Neuronal stem cell (in vitro differentiated cells): ENCODE results near the gene MEGF6.
"Not testable (repeated sequence)": the region's sequence is repeated elsewhere in the genome, so short reads cannot be mapped to it uniquely, and the experiment has no call there.

Experiments
- DNase-seq: peaks from one replicate; pipeline ENCODE4 v3.0.0-alpha.2; 2013; ENCODE audit warnings: low spot score
- H2AFZ ChIP-seq: one replicate; pipeline ENCODE4 v1.6.1; 2013; ENCODE audit warnings: mild to moderate bottlenecking, low read length, inconsistent platforms
- H2AK5ac ChIP-seq: 2 replicates; pipeline ENCODE4 v1.6.1; 2013; ENCODE audit warnings: low read depth, mild to moderate bottlenecking, inconsistent platforms, low read length, moderate library complexity, mixed read lengths
- H2BK120ac ChIP-seq: 2 replicates; pipeline ENCODE4 v1.6.1; 2013; ENCODE audit warnings: low read depth, mild to moderate bottlenecking, inconsistent platforms, low read length, moderate library complexity, mixed read lengths
- H2BK12ac ChIP-seq: one replicate; pipeline ENCODE4 v1.6.1; 2013; ENCODE audit warnings: low read length, inconsistent platforms
- H2BK15ac ChIP-seq: 2 replicates; pipeline ENCODE4 v1.6.1; 2013; ENCODE audit warnings: mild to moderate bottlenecking, low read length, inconsistent platforms, mixed read lengths
- H2BK5ac ChIP-seq: one replicate; pipeline ENCODE4 v1.6.1; 2013; ENCODE audit warnings: inconsistent platforms, mild to moderate bottlenecking, low read length, moderate library complexity
- H3K14ac ChIP-seq: one replicate; pipeline ENCODE4 v1.6.1; 2013; ENCODE audit warnings: low read length, inconsistent platforms
- H3K18ac ChIP-seq: 2 replicates; pipeline ENCODE4 v1.6.1; 2013; ENCODE audit warnings: low read length, inconsistent platforms
- H3K23ac ChIP-seq: 2 replicates; pipeline ENCODE4 v1.6.1; 2013; ENCODE audit warnings: low read depth, mild to moderate bottlenecking, mixed read lengths, low read length, inconsistent platforms; ENCODE audit not compliant: poor library complexity
- H3K27ac ChIP-seq: replicated peaks from 3 replicates; pipeline ENCODE4 v1.5.1; 2013; ENCODE audit warnings: low read length, inconsistent platforms
- H3K27me3 ChIP-seq, 3 experiments: 2 replicates each; pipeline ENCODE4 v1.6.1; 2013; ENCODE audit warnings: low read length in 3 of 3, mild to moderate bottlenecking in 2 of 3, inconsistent platforms in 1 of 3, low read depth in 1 of 3, mixed read lengths in 1 of 3, moderate library complexity in 1 of 3; ENCODE audit not compliant: control insufficient read depth in 3 of 3, insufficient read depth in 3 of 3
- H3K36me3 ChIP-seq, 2 donors: replicated peaks in 1 of 2; 2 replicates each; pipeline ENCODE4 v1.6.1; 2013; ENCODE audit warnings: low read length in 2 of 2; ENCODE audit not compliant: control insufficient read depth in 2 of 2, insufficient read depth in 2 of 2
- H3K4ac ChIP-seq: 2 replicates; pipeline ENCODE4 v1.6.1; 2013; ENCODE audit warnings: inconsistent platforms, mild to moderate bottlenecking, low read length, moderate library complexity
- H3K4me1 ChIP-seq, 2 donors: 1 replicate in 1 of 2; 2 replicates in 1 of 2; pipeline ENCODE4 v1.6.1; 2013; ENCODE audit warnings: low read length in 2 of 2, low read depth in 1 of 2; ENCODE audit not compliant: control insufficient read depth in 2 of 2, insufficient read depth in 1 of 2
- H3K4me2 ChIP-seq: one replicate; pipeline ENCODE4 v1.6.1; 2013; ENCODE audit warnings: mild to moderate bottlenecking, low read length, inconsistent platforms; ENCODE audit not compliant: insufficient read depth, poor library complexity, severe bottlenecking
- H3K4me3 ChIP-seq, 2 donors: 2 replicates each; pipeline ENCODE4 v1.5.1; 2013; ENCODE audit warnings: low read length in 2 of 2, mild to moderate bottlenecking in 2 of 2, inconsistent platforms in 1 of 2, moderate library complexity in 1 of 2
- H3K79me1 ChIP-seq: one replicate; pipeline ENCODE4 v1.6.1; 2013; ENCODE audit warnings: low read depth, mild to moderate bottlenecking, inconsistent platforms, low read length, moderate library complexity
- H3K9ac ChIP-seq: one replicate; pipeline ENCODE4 v1.6.1; 2013; ENCODE audit warnings: mild to moderate bottlenecking, low read depth, low read length, inconsistent platforms; ENCODE audit not compliant: poor library complexity
- H3K9me3 ChIP-seq, 2 donors: replicated peaks in 1 of 2; 2 replicates each; pipeline versions ENCODE3 to v1.6.1; 2013; ENCODE audit warnings: low read length in 2 of 2, mild to moderate bottlenecking in 2 of 2, inconsistent platforms in 1 of 2, low read depth in 1 of 2, mixed read lengths in 1 of 2, moderate library complexity in 1 of 2; ENCODE audit not compliant: control insufficient read depth in 2 of 2, insufficient read depth in 1 of 2
- H4K8ac ChIP-seq: one replicate; pipeline ENCODE4 v1.6.1; 2013; ENCODE audit warnings: low read depth, mild to moderate bottlenecking, inconsistent platforms, low read length, moderate library complexity
- H4K91ac ChIP-seq: one replicate; pipeline ENCODE4 v1.6.1; 2013; ENCODE audit warnings: low read length, low read depth, mild to moderate bottlenecking, inconsistent platforms; ENCODE audit not compliant: poor library complexity
- WGBS, 2 donors: extraction: QIAGEN DNeasy Blood & Tissue Kit; methylation state at CpG; one replicate each; pipeline ENCODE4 v1.1.7; 2013; ENCODE audit warnings: missing lambda C conversion rate in 2 of 2, mixed read lengths in 1 of 2; ENCODE audit not compliant: insufficient read length in 2 of 2, insufficient replicate concordance in 1 of 2; ENCODE audit errors: extremely low coverage in 2 of 2; 5-methylcytosine and 5-hydroxymethylcytosine counted together

Gene MEGF6

GRCh38 chr1:3577711-3578432 is 33.4 kb downstream of the MEGF6 start:
- Histone ChIP-seq H2BK5ac (no peak overlapping the region), H3K18ac (peak overlapping the region; percentile 80), H3K36me3 (peaks cover 0 to under 1% of the 10 kb centered on the region in 2 donors), H3K14ac (peak overlapping the region; percentile 71), H4K8ac (no peak overlapping the region), H4K91ac (no peak overlapping the region), H2BK120ac (no peak overlapping the region), H3K4me3 (peak overlapping the region in 1 of 2 donors; percentile 30), H3K27me3 (no peaks in the 10 kb centered on the region), H3K4me2 (no peak overlapping the region), H3K79me1 (peaks cover 10% of the 10 kb centered on the region), H3K4me1 (peaks cover 0 to 1% of the 10 kb centered on the region in 2 donors), H2AFZ (no peak overlapping the region), H3K9me3 (peaks cover 0 to 2% of the 10 kb centered on the region in 2 donors), H2BK15ac (no peak overlapping the region), H3K4ac (no peak overlapping the region), H2BK12ac (no peak overlapping the region), H2AK5ac (no peak overlapping the region), H3K23ac (peak overlapping the region; percentile 20), H3K9ac (peak overlapping the region; percentile 60), H3K27ac (no peak overlapping the region)
- no CpG with 5 or more reads among the region's 27 CpGs for WGBS, 2 donors
- no peak for DNase-seq

DNA sequence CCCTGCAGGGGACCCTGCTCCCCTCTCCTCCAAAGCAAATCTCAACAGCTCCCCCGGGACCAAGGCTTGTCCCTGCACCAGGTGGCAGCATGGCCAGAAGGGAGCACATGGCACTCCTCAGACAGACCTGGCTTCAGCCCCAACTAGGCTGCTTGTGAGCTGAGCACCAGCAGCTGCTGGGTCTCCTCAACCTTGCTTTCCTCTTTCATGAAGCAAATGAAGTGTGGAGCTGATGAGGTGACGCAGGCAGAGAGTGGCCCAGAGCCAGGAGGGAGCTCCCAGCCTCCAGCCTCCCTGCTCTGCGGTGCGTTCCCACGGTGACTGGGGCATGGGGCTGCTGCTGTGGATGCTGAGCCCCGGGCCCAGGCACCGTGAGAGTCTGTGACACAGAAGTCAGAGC is 34.0 kb downstream of the MEGF6 start:
- DNase-seq: no peak
- H2BK15ac ChIP-seq: no peak overlapping the region

GRCh38 chr1:3575993-3576392 is 35.3 kb downstream of the MEGF6 start:
- H4K91ac ChIP-seq: no peak overlapping the region
- no peak overlapping the region for H2BK120ac ChIP-seq
- H3K36me3 ChIP-seq: peaks cover 8 to 9% of the 10 kb centered on the region in 2 donors
- H2BK15ac ChIP-seq: no peak overlapping the region
- H3K18ac ChIP-seq: no peak overlapping the region
- no peak overlapping the region for H3K4me2 ChIP-seq
- DNase-seq: no peak
- H4K8ac ChIP-seq: no peak overlapping the region
- no peak overlapping the region for H3K4ac ChIP-seq
- H3K9me3 ChIP-seq: peaks cover 0 to 2% of the 10 kb centered on the region in 2 donors
- H3K27ac ChIP-seq: no peak overlapping the region
- H2BK12ac ChIP-seq: no peak overlapping the region
- WGBS, 2 donors: no CpG with 5 or more reads among the region's 15 CpGs
- no peak overlapping the region for H2BK5ac ChIP-seq
- no peaks in the 10 kb centered on the region for H3K4me1 ChIP-seq
- peaks cover 6% of the 10 kb centered on the region for H3K79me1 ChIP-seq
- H3K14ac ChIP-seq: no peak overlapping the region
- no peak overlapping the region for H3K9ac ChIP-seq
- H2AK5ac ChIP-seq: no peak overlapping the region
- no peak overlapping the region for H3K4me3 ChIP-seq
- no peaks in the 10 kb centered on the region for H3K27me3 ChIP-seq
- H2AFZ ChIP-seq: no peak overlapping the region
- H3K23ac ChIP-seq: peak overlapping the region; percentile 23

More for the DNA sequence above, 34.0 kb downstream of the MEGF6 start:
- no peak overlapping the region for H3K4ac ChIP-seq
- H3K9ac ChIP-seq: peak overlapping the region; percentile 60
- H3K79me1 ChIP-seq: peaks cover 8% of the 10 kb centered on the region
- peak overlapping the region; percentile 67 for H2BK120ac ChIP-seq
- H3K23ac ChIP-seq: no peak overlapping the region
- peaks cover 2 to 5% of the 10 kb centered on the region in 2 donors for H3K36me3 ChIP-seq
- peaks cover 0 to 2% of the 10 kb centered on the region in 2 donors for H3K9me3 ChIP-seq
- no peak overlapping the region for H4K8ac ChIP-seq
- H3K4me1 ChIP-seq: no peaks in the 10 kb centered on the region
- WGBS, 2 donors: no CpG with 5 or more reads among the region's 7 CpGs
- H4K91ac ChIP-seq: no peak overlapping the region
- H2AFZ ChIP-seq: no peak overlapping the region
- H2AK5ac ChIP-seq: no peak overlapping the region
- no peak overlapping the region for H3K14ac ChIP-seq
- no peak overlapping the region for H2BK12ac ChIP-seq
- no peak overlapping the region for H3K4me2 ChIP-seq
- no peak overlapping the region for H3K27ac ChIP-seq
- no peak overlapping the region for H3K18ac ChIP-seq
- peak overlapping the region in 1 of 2 donors; percentile 30 for H3K4me3 ChIP-seq
- H2BK5ac ChIP-seq: peak overlapping the region; percentile 57
- no peaks in the 10 kb centered on the region for H3K27me3 ChIP-seq

GRCh38 chr1:3575515-3575914 is 35.8 kb downstream of the MEGF6 start:
- H2BK120ac ChIP-seq, H3K9ac ChIP-seq, DNase-seq, H3K4ac ChIP-seq, H3K4me2 ChIP-seq, H3K4me3 ChIP-seq, H4K91ac ChIP-seq, H2AK5ac ChIP-seq, H3K79me1 ChIP-seq, H3K23ac ChIP-seq, H2BK12ac ChIP-seq, H3K36me3 ChIP-seq, H3K4me1 ChIP-seq, H2BK5ac ChIP-seq, H3K9me3 ChIP-seq, H2AFZ ChIP-seq, H3K27ac ChIP-seq, H4K8ac ChIP-seq, H3K18ac ChIP-seq, H3K14ac ChIP-seq, H2BK15ac ChIP-seq, H3K27me3 ChIP-seq: not testable (repeated sequence)
- whole genome bisulfite sequencing, 2 donors: no CpG with 5 or more reads among the region's 6 CpGs
